GM21360 (cell line): ENCODE measurements around the gene PGM2.

ENCODE experiments used
- ATAC-seq: cut with Tn5 transposase; IDR thresholded peaks from one replicate; pipeline ENCODE4 v1.9.1; 2021; ENCODE audit warnings: mild to moderate bottlenecking, moderate library complexity; ENCODE audit not compliant: unreplicated experiment

PGM2 gene

DNA sequence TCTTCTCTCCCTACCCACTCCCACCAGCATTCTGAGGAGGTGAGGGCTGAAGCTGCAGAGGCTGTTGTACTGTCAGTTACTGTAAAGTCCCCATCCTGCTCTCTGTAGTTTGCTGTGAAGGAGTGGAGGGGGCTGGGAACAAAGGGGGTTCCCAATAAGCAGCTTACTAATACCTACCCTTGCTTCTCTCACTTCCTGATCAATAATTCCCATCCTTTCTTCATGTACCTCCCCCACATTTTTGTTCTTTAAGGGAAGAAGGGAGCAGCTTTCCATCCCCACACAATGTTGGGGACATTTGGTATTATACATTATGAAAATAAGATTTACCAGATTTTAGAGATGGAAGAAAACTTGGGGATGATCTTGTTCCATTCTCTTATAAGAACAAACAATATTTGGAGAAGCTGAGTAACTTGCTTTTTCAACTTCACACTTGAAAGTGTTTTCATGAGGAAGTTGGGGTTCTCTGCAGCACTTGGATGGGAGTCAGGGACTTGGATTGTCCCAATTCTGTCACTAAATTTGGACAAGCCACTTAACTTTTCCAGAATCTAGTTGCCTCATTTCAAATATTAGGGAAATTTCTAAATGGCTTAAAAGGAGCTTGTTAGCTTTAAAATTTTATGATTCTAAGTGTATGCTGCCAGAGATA is 69.8 kb downstream of the PGM2 start:
- ATAC-seq, result no peak

DNA sequence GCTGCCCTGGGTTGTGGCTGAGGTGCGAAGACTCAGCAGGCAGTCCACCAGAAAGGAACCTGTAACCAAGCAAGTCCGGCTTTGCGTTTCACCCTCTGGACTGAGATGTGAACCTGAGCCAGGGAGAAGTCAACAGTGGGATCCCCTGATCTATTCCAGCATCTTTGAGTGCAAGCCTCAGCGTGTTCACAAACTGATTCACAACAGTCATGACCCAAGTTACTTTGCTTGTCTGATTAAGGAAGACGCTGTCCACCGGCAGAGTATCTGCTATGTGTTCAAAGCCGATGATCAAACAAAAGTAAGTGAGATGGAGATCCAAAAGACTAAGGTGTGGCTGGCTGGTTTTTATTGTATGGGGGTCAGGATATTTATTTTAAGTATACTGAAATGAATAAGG is 75.7 kb downstream of the PGM2 start:
- no peak for ATAC-seq

DNA sequence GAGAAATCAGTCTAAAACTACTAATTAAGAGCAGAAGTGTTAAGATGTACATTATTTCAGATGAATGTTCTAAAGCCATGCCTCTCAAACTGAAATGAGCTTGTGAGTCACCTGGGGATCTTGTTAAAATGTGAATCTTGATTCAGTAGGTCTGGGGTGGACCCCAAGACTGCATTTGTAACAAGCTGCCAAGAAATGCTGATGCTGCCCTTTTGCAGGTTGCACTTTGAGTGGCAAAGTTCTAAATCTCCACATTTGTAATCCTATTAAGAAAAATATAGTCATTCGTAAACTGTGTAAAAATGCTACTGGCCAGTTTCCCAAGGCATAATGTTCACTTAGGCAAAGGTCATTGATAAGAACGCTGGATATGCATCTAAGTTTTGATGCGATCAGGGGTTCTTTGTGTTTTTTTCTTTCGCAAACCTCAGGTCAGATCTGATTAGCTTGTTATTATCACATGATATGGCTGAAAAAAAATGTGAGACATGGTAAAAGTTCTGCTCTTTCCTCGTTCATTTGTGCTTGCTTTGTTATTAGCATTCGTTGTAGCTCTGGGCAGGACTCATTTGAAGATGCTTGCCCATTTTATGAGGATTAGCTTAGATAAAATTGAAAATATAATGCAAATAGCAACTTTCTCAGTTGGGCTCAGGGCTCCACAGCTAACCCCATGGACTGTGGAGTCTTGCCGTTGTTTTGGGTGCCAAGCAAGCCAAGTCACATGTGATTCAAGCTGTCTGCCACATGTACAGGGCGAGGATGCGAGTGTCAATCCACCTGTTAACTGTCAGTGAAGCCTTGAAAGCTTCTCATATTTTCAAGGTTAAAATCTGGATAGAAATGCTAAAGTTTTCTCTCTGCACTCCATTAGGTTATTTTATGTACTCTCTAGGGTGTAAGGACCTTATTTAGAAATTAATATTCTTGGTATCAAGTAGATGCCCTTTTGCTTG is 76.5 kb downstream of the PGM2 start:
- ATAC-seq, result no peak

DNA sequence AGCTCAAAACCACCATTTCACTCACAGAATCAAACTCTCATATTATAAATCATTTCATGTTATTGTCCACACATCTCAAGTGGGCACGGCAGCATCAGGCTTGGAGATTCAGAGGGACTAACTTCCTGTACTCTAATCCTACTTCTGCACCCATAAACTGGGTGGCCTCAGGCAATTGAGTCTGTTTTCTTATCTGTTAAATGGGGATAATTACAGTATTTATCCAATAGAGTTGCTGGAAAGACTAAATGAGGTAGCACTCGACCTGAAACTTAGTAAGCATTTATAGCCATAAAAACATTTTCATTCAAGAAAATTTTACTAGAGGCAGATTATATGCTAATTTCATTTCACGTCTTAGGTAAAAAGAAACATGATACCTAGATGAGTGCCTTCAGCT is 77.4 kb downstream of the PGM2 start:
- no peak for ATAC-seq

DNA sequence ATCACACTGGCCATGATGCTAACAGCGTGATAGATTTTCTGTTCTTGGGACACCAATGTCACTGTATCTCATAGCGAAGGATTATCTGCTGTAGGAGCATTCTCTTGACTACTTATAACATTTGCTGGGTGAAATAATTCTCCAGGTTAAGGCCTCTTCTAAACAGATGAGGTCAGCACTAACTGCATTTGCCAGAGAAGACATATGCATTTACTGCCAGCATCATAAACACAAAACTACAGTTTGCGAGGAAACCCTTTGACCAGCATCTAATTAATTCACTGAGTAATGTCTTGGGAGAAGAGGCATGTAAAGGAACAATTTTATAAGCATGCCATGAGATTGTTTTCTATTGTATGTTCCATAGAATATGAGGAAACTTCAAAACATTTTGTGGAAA is 78.3 kb downstream of the PGM2 start:
- no peak for ATAC-seq

DNA sequence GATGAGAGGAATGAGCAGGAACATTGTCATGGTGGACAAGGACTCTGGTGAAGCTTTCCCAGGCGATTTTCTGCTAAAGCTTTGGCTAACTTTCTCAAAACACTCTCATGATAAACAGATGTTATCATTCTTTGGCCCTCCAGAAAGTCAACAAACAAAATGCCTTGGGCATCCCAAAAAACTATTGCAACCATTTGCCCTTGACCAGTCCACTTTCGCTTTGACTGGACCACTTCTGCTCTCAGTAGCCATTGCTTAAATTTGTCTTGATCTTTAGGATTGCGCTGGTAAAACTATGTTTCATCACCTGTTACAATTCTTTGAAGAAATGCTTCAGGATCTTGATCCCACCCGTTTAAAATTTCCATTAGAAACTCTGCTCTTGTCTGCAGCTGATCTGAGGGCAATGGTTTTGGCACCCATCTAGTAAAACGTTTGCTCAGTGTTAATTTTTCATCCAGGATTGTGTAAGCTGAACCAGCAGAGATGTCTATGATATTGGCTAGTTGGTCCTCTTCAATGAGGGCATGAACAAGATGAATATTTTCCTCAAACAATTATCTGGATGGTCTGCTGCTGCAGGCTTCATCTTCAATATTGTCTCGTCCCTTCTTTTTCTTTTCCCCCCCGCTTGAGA is 79.2 kb downstream of the PGM2 start:
- ATAC-seq, result no peak

DNA sequence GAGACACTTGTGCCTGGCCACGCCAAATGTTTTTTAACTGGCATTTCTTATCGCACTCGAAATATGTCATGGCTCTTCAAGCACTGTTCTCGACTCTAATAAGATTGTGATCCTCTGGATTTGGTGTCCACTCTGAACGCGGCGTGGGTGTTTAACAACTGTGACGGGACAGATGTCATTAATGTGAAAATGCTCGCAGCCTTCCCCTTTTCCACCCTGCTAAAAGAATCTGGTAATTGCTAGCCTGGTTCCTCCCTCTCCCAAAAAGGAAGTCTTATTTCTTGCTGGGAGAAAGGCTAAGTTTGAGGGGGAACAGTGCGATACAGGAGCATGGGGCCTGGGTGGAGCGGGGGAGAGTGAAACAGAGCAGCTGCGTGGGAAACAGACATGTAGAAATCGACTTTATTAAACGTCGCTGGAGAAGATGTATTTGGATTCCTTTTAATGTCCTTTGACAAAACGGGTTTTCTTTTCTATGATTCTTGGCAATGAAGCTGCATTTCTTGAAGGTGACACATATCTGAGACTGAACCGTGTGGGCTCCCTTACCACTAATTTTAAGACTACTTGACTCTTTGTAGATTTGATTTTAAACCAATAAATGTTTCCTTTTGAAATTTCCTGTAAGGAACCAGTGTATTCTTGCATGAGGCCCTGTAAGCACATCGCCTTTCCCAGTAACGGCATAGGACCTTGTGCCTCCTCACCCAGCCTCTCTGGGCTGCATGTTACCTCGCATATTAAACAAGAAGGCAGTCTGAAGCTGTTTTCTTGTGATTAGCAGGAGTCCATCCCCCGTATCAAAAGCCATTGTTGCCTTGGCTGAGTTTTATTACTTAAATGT is 82.2 kb downstream of the PGM2 start:
- no peak for ATAC-seq

DNA sequence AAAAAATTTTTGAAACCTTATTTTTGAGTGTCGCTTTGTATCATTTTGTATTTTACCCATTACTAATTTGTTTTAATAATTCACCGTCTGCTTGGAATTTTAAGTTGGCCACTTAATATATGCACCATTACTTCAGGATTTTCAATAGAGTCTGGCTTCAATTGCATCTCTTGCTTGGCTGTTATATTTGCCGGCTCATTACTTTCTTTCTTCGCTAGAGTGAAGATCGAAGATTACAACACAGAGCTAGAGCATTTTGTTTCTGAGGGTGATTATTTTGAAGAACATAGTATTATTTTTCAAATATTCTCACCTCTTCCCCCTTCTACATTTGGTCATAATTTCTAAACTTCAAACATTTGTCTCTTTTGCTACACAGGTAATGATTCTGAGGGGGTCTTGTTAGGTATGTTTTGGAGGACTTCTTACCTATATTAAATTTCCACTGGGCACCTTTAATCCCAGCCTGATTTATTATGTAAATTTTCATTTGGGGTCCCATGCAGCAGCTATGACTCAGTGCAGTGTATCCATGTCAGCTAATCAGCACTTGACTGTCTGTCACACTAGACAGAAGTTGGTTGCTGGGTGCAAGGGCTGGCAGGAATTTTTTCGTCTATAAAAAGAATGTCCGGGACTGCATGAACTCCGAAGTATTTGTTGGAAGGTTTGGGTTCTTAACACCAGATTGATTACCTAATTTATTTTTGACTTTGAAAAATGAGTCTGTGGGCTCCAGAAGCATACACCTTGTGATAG is 83.0 kb downstream of the PGM2 start:
- no peak for ATAC-seq

DNA sequence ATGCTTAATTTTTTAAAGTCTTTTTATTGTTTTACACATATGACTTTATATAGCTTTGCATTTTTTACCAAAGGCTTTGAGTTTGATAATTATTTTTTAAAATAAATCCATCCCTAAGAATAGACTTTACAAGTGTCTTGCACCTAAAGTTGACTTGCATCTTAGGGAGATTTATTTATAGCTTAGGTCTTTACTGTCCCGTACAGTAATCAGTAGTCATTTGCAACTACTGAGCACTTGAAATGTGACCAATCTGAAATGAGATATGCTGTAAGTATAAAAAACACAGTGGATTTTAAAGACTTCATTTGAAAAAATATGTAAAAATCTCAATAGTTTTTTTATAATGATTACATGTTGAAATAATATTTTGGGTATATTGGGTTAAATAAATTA is 83.6 kb downstream of the PGM2 start:
- no peak for ATAC-seq
